Heart right ventricle (tissue), 16 donors: ENCODE data around the gene OTOS. TPM values are rescaled to one million over a fixed set of nuclear protein-coding genes. Genes with fewer than 3 reads are reported as not detected.

Source experiments
- ATAC-seq, 8 donors: fragments of 200-7000 bp; cut with Tn5 transposase; one replicate each; pipeline ENCODE4 v1.9.1; 2020; ENCODE audit warnings: mild to moderate bottlenecking in 8 of 8, moderate library complexity in 8 of 8, moderate number of reproducible peaks in 1 of 8
- DNase-seq, 2 donors: peaks; one replicate each; pipeline ENCODE4 v3.0.0-alpha.2; 2020
- H3K27ac ChIP-seq, 10 donors: fragments of 200-600 bp; sonication (generic) in 2 of 10; one replicate each; pipeline versions ENCODE4 v1.5.0 to v1.8.0; 2020 to 2022; ENCODE audit warnings: mild to moderate bottlenecking in 3 of 10
- H3K27me3 ChIP-seq, 7 donors: fragments of 200-600 bp; one replicate each; pipeline ENCODE4 v1.8.0; 2021 to 2022; ENCODE audit warnings: mild to moderate bottlenecking in 2 of 7
- H3K36me3 ChIP-seq, 9 donors: fragments of 200-600 bp; sonication (generic) in 1 of 9; one replicate each; pipeline versions ENCODE4 v1.5.0 to v1.8.0; 2020 to 2022; ENCODE audit warnings: mild to moderate bottlenecking in 2 of 9
- H3K4me1 ChIP-seq, 9 donors: fragments of 200-600 bp; sonication (generic) in 1 of 9; one replicate each; pipeline versions ENCODE4 v1.5.0 to v1.8.0; 2020 to 2022; ENCODE audit warnings: mild to moderate bottlenecking in 4 of 9
- H3K4me3 ChIP-seq, 10 donors: fragments of 200-600 bp; sonication (generic) in 2 of 10; one replicate each; pipeline versions ENCODE4 v1.5.0 to v1.8.0; 2020 to 2022; ENCODE audit warnings: mild to moderate bottlenecking in 7 of 10, moderate library complexity in 2 of 10
- H3K9me3 ChIP-seq, 11 donors: fragments of 200-600 bp in 10 of 11; sonication (generic) in 2 of 11; one replicate each; pipeline versions ENCODE4 v1.5.0 to v1.8.0; 2013 to 2022; ENCODE audit warnings: mild to moderate bottlenecking in 2 of 11, control low read depth in 1 of 11, moderate library complexity in 1 of 11
- CTCF ChIP-seq, 9 donors: fragments of 200-600 bp; sonication (generic) in 2 of 9; IDR thresholded peaks; one replicate each; pipeline versions ENCODE4 v1.5.0 to v1.8.0; 2021 to 2022; ENCODE audit warnings: antibody characterized with exemption in 9 of 9, mild to moderate bottlenecking in 5 of 9, moderate library complexity in 1 of 9
- WGBS, 2 donors: extraction: QIAGEN DNeasy Blood & Tissue Kit; methylation state at CpG; one replicate each; pipeline ENCODE4 v1.1.7; 2013; ENCODE audit warnings: inconsistent platforms in 1 of 2; 5-methylcytosine and 5-hydroxymethylcytosine counted together
- intact Hi-C, 10 donors: fragments of 100-400 bp; cut with DNase I; formaldehyde crosslinking; loops; one replicate each; pipeline versions ENCODE4 v1.11.1 to v1.14.2; 2022
- polyA plus RNA-seq, 2 donors: library from polyadenylated mRNA; stranded (reverse); fragments of 200-250 nt; gene quantifications; one replicate each; pipeline ENCODE4 v1.2.3, GENCODE V29; 2013
- total RNA-seq, 10 donors: library from RNA; stranded (reverse); fragmentation: NEBNext Ultra II Directional in 3 of 10; extraction: Animal tissue kit (Norgen Biotek cat#: 25700) in 3 of 10; gene quantifications; one replicate each; pipeline versions ENCODE4 v1.2.1 to v1.2.4, GENCODE V29; 2021 to 2023
- donor health status: Arrhythmogenic right ventricular cardiomyopathy.
- donor health status: ischemic (EF 13 %, LVEDD 7.1; RV severe dilation, severe dysfunction).
- donor health status: healthy with polysubstance abuse.
- donor health status: DM: no; HTN: yes; CAD: no.
- donor health status: DM: no; HTN: no; CAD: no.
- donor health status: ischemic (EF 25% LVEDD 6.9; RV normal size, moderate dysfunction).
- donor health status: ischemic (EF 25% LVEDD 5.7; RV mildly dilated, moderate dysfunction).
- donor health status: healthy.
- donor health status: DM: yes; HTN: yes; CAD: no.
- donor health status: Ischemic cardiomyopathy.
- donor health status: ischemic (EF 35%, LVEDD 5.7; RV mildly dilated, moderate dysfunction).
- donor health status: nonischemic (EF 11% LVEDD 7.7; RV severe dilation, severe dysfunction).
- donor health status: DM: yes; HTN: yes; CAD: no.
- donor health status: PGD.
- donor health status: ischemic (EF 29% LVEDD 5.4; RV normal size, mild dysfunction).
- donor health status: nonischemic (EF 23%, LVEDD 6.1; RV moderate dilation, normal function).

Gene OTOS
- total and polyA plus RNA-seq, 12 donors = not detected

GRCh38 chr2:240155048-240155744 lies 14.7 kb upstream of the OTOS start:
- DNase-seq (no peak), ATAC-seq (no peak)
- H3K27ac ChIP-seq = no peak overlapping the region
- no peak for TF ChIP-seq CTCF (IDR thresholded peaks at IDR 0.05)
- H3K4me3 ChIP-seq = no peak overlapping the region
- peaks cover 0 to 28% (median 9%) of the 10 kb centered on the region in 7 donors for H3K27me3 ChIP-seq
- no peaks in the 10 kb centered on the region for H3K36me3 ChIP-seq
- intact Hi-C loops = no loop called here
- H3K9me3 ChIP-seq = no peaks in the 10 kb centered on the region
- 70 to 78% methylated on average over 17 of the region's 17 CpGs for WGBS, 2 donors
- peaks cover 0 to 9% (median 0%) of the 10 kb centered on the region in 9 donors for H3K4me1 ChIP-seq

- 85 to 86% methylated on average over 8 of the region's 8 CpGs for WGBS, 2 donors
- no peak for DNase-seq
- Histone ChIP-seq H3K27ac (no peak overlapping the region), H3K4me1 (peaks cover 0 to 9% (median 0%) of the 10 kb centered on the region in 9 donors), H3K27me3 (peaks cover 0 to 29% (median 12%) of the 10 kb centered on the region in 7 donors), H3K4me3 (no peak overlapping the region), H3K36me3 (no peaks in the 10 kb centered on the region), H3K9me3 (no peaks in the 10 kb centered on the region)
- intact Hi-C loops = loop anchor here in 3 of 10 donors (5.0 kb wide), 1 partner anchor 283 kb away; the partner anchor contains the start of gene GPC1 (in 3 of the 3)
- ATAC-seq = no peak
- no peak for TF ChIP-seq CTCF (IDR thresholded peaks at IDR 0.05)
Measured at GRCh38 chr2:240154606-240155005, 14.1 kb upstream of the OTOS start.

GRCh38 chr2:240153418-240153817 lies 13.0 kb upstream of the OTOS start:
- H3K36me3 ChIP-seq = no peaks in the 10 kb centered on the region
- no peaks in the 10 kb centered on the region for H3K9me3 ChIP-seq
- TF ChIP-seq CTCF (IDR thresholded peaks at IDR 0.05) = no peak
- H3K4me1 ChIP-seq = peaks cover 0 to 9% (median 0%) of the 10 kb centered on the region in 9 donors
- H3K27ac ChIP-seq = no peak overlapping the region
- H3K4me3 ChIP-seq = no peak overlapping the region
- DNase-seq (no peak), ATAC-seq (no peak)
- H3K27me3 ChIP-seq = peaks cover 0 to 38% (median 15%) of the 10 kb centered on the region in 7 donors
- intact Hi-C loops = loop anchor here in 3 of 10 donors (5.0 kb wide), 1 partner anchor 284 kb away; the partner anchor contains the start of gene GPC1 (in 3 of the 3)
- WGBS, 2 donors = 71 to 80% methylated on average over 3 of the region's 3 CpGs

DNA sequence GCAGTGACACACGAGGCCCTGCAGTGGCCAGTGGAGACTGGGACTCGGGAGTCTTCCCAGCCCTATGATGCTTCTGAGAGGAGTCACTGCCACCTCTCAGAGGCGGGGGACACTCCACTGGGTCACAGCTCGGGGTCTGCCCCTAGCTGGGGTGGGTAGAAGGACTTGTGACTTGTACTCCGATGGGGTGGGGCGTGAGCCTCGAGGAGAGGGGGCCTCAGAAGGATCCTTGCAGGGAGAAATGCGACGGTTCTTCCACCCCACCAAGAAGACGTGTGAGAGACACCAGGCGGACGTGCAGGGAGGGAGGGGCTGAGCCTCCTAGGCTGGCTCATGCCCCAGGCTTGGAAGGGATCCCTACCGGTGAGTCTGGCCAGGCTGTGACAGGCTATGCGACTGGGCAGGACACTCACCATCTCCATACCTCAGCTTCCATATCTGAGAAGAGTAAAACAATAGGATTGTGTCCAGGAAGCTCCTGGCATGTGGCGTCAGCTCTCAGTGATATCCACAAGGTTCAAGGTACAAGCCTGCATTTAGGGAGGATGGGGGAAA lies 11.1 kb upstream of the OTOS start:
- 46 to 47% methylated on average over 15 of the region's 15 CpGs for WGBS, 2 donors
- Histone ChIP-seq H3K27me3 (peaks cover 0 to 42% (median 14%) of the 10 kb centered on the region in 7 donors), H3K4me1 (peaks cover 0 to 9% (median 0%) of the 10 kb centered on the region in 9 donors), H3K27ac (no peak overlapping the region), H3K4me3 (no peak overlapping the region), H3K9me3 (no peaks in the 10 kb centered on the region), H3K36me3 (no peaks in the 10 kb centered on the region)
- DNase-seq (peak in 1 of 2 donors; percentile 41), ATAC-seq (peak in 7 of 8 donors; percentile 48 to 79 (median 66))
- intact Hi-C loops = loop anchor here in 3 of 10 donors (5.0 kb wide), 1 partner anchor 286 kb away; the partner anchor contains the start of gene GPC1 (in 3 of the 3)
- TF ChIP-seq CTCF (IDR thresholded peaks at IDR 0.05) = no peak
